Measurements from ENCODE around the gene ADGRA3.

The ADGRA3 gene, protein sequence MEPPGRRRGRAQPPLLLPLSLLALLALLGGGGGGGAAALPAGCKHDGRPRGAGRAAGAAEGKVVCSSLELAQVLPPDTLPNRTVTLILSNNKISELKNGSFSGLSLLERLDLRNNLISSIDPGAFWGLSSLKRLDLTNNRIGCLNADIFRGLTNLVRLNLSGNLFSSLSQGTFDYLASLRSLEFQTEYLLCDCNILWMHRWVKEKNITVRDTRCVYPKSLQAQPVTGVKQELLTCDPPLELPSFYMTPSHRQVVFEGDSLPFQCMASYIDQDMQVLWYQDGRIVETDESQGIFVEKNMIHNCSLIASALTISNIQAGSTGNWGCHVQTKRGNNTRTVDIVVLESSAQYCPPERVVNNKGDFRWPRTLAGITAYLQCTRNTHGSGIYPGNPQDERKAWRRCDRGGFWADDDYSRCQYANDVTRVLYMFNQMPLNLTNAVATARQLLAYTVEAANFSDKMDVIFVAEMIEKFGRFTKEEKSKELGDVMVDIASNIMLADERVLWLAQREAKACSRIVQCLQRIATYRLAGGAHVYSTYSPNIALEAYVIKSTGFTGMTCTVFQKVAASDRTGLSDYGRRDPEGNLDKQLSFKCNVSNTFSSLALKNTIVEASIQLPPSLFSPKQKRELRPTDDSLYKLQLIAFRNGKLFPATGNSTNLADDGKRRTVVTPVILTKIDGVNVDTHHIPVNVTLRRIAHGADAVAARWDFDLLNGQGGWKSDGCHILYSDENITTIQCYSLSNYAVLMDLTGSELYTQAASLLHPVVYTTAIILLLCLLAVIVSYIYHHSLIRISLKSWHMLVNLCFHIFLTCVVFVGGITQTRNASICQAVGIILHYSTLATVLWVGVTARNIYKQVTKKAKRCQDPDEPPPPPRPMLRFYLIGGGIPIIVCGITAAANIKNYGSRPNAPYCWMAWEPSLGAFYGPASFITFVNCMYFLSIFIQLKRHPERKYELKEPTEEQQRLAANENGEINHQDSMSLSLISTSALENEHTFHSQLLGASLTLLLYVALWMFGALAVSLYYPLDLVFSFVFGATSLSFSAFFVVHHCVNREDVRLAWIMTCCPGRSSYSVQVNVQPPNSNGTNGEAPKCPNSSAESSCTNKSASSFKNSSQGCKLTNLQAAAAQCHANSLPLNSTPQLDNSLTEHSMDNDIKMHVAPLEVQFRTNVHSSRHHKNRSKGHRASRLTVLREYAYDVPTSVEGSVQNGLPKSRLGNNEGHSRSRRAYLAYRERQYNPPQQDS (N-terminal part only)

DNA sequence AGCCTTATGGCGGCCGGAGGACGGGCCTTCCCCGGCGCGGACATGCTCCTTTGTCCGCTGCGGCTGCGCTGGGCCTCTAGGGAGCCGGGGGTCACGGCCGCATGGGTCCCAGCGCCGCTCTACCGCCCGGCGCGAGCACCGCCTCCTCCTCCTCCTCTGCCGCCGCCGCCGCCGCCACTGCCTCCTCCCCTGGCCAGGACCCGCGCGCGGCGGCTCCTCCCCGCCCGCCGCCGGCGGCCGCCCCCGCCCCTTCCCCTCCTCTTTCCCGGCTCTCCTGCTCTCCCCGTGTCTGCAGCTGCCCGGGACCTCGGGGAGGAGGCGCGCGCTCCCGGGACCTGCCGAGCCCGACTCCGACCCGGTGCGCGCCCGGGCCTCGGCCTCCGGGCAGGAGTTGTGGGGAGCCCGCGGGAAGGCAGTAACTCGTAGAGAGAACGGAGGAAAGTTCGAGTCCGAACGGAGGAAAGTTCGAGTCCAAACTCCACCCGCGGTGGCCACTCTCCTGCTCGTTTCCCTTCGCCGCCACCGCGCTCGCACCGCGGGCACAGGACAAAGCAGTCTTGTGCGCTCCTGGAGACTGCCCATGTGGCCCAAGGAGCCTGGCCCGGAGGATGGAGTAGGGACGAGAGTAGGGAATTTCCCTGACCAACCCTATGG, at the start of gene ADGRA3:
Gene ADGRA3 (minus strand): TSS at position 179 of the 654 bp plus-strand sequence. CDS start 282 bp downstream, outside the sequence.
- H3K9me3 ChIP-seq, result no peaks in the 10 kb centered on the region
- H3K36me3 ChIP-seq, result no peaks in the 10 kb centered on the region
- TF ChIP-seq, protein P1, sequence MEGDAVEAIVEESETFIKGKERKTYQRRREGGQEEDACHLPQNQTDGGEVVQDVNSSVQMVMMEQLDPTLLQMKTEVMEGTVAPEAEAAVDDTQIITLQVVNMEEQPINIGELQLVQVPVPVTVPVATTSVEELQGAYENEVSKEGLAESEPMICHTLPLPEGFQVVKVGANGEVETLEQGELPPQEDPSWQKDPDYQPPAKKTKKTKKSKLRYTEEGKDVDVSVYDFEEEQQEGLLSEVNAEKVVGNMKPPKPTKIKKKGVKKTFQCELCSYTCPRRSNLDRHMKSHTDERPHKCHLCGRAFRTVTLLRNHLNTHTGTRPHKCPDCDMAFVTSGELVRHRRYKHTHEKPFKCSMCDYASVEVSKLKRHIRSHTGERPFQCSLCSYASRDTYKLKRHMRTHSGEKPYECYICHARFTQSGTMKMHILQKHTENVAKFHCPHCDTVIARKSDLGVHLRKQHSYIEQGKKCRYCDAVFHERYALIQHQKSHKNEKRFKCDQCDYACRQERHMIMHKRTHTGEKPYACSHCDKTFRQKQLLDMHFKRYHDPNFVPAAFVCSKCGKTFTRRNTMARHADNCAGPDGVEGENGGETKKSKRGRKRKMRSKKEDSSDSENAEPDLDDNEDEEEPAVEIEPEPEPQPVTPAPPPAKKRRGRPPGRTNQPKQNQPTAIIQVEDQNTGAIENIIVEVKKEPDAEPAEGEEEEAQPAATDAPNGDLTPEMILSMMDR (IDR thresholded peaks at IDR 0.05), result no peak
- H3K4me3 ChIP-seq (ENCODE audit: low read depth in 1 of 2, low read length in 1 of 2), result peak within 1 kb of the TSS; percentile 41 to 47
- peaks cover 13 to 16% of the 10 kb centered on the region in 2 experiments for H3K4me1 ChIP-seq (ENCODE audit: control insufficient read depth in 1 of 2, insufficient read depth in 1 of 2, low read depth in 1 of 2, low read length in 1 of 2)
- peaks cover 52% of the 10 kb centered on the region for H3K27me3 ChIP-seq
- no peak within 1 kb of the TSS for H3K27ac ChIP-seq

DNA sequence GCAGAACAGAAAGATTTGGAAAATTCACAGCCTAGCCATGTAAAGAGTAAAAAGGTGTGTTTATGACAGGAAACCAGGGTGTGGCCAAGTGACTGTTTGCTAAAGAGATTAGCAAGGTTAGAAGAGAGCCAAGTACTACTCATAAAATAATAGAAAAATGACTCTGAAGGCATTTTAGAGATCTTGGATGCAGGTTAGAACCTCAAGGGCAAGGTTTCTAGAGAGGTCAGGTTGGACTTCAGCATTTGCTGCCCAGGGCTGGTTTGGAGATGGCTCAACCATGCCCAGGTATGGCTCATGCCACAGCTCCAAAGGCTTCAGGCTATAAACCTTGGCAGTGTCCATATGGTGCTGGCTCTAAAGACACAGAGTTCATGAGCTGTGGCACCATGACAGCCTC, 40.6 kb upstream of the ADGRA3 start:
- Histone ChIP-seq H3K4me3 (ENCODE audit: low read depth in 1 of 2, low read length in 1 of 2) (no peak overlapping the region), H3K9me3 (no peaks in the 10 kb centered on the region), H3K27ac (no peak overlapping the region), H3K27me3 (no peaks in the 10 kb centered on the region), H3K36me3 (no peaks in the 10 kb centered on the region), H3K4me1 (ENCODE audit: control insufficient read depth in 1 of 2, insufficient read depth in 1 of 2, low read depth in 1 of 2, low read length in 1 of 2) (no peaks in the 10 kb centered on the region)
- TF ChIP-seq, protein P1 (IDR thresholded peaks at IDR 0.05), result no peak

DNA sequence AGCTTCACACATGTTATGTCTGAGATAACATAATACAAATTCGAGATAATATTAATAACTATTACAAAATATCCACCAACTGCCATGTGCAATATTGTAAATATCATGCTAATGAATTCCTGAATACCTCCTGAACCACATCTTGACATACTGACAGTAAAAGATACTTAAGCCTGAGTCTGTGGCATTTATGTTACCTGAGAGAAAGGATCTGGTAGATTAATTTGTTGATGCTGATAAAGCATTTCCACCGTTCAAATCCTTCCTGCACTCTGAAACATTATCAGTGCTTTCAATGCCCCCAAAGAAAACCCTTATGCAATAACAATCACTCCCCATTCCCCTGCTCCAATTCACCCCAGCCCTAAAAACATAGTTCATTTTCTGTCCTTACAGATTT, 38.8 kb upstream of the ADGRA3 start:
- no peaks in the 10 kb centered on the region for H3K36me3 ChIP-seq
- H3K27me3 ChIP-seq, result no peaks in the 10 kb centered on the region
- H3K4me3 ChIP-seq (ENCODE audit: low read depth in 1 of 2, low read length in 1 of 2), result no peak overlapping the region
- no peaks in the 10 kb centered on the region for H3K4me1 ChIP-seq (ENCODE audit: control insufficient read depth in 1 of 2, insufficient read depth in 1 of 2, low read depth in 1 of 2, low read length in 1 of 2)
- no peak overlapping the region for H3K27ac ChIP-seq
- TF ChIP-seq, protein P1 (IDR thresholded peaks at IDR 0.05), result no peak
- no peaks in the 10 kb centered on the region for H3K9me3 ChIP-seq

DNA sequence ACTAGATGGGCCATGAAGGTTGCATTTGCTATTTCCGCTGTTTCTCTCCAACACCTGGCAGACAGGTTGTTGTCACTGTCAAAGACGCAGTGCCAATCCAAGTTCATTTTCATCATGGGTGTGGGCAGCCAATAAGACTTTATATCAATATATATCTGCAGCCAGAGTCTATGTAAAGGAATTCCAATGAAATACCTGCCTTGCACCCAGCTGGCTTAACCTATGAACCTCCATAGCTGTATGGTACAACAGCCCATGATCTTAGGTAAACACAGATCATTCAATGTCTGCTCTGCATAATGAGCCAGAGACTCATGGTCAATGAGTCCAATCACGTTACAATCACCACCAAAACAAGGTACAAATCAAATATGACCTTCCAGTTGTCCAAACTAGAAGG, 37.7 kb upstream of the ADGRA3 start:
- H3K27ac ChIP-seq, result no peak overlapping the region
- no peaks in the 10 kb centered on the region for H3K4me1 ChIP-seq (ENCODE audit: control insufficient read depth in 1 of 2, insufficient read depth in 1 of 2, low read depth in 1 of 2, low read length in 1 of 2)
- H3K36me3 ChIP-seq, result no peaks in the 10 kb centered on the region
- TF ChIP-seq, protein P1 (IDR thresholded peaks at IDR 0.05), result no peak
- H3K27me3 ChIP-seq, result no peaks in the 10 kb centered on the region
- no peaks in the 10 kb centered on the region for H3K9me3 ChIP-seq
- no peak overlapping the region for H3K4me3 ChIP-seq (ENCODE audit: low read depth in 1 of 2, low read length in 1 of 2)

DNA sequence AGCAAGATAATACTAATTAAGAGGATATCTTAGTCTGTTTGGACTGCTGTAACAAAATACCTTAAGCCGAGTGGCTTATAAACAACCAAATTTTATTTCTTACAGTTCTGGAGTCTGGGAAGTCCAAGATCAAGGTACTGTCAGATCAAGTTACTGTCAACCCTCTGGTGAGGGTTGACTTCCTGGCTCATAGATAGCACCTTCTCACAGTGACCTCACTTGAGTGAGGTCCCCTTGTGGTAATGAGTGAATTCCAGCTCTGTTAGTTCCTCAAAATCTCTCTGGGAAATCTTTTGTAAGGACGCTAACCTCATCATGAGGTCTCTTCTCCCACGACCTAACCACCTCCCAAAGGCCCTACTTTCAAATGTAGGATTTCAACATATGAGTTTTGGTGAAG, 36.9 kb upstream of the ADGRA3 start:
- no peaks in the 10 kb centered on the region for H3K4me1 ChIP-seq (ENCODE audit: control insufficient read depth in 1 of 2, insufficient read depth in 1 of 2, low read depth in 1 of 2, low read length in 1 of 2)
- TF ChIP-seq, protein P1 (IDR thresholded peaks at IDR 0.05), result no peak
- H3K9me3 ChIP-seq, result no peaks in the 10 kb centered on the region
- H3K4me3 ChIP-seq (ENCODE audit: low read depth in 1 of 2, low read length in 1 of 2), result no peak overlapping the region
- no peaks in the 10 kb centered on the region for H3K36me3 ChIP-seq
- no peaks in the 10 kb centered on the region for H3K27me3 ChIP-seq
- no peak overlapping the region for H3K27ac ChIP-seq
